Lower leg skin (tissue), 3 donors: ENCODE results near the gene TAAR1.

Experiments
- POLR2A ChIP-seq, 2 donors: fragments of 450-650 bp; IDR thresholded peaks; one replicate each; pipeline ENCODE4 v1.6.1; 2016 to 2017; ENCODE audit warnings: antibody characterized with exemption in 2 of 2, mild to moderate bottlenecking in 1 of 2, moderate library complexity in 1 of 2
- TF ChIP-seq, protein P1 (sequence below), 3 donors: fragments of 450-650 bp; IDR thresholded peaks; one replicate each; pipeline ENCODE4 v1.5.1; 2016; ENCODE audit warnings: antibody characterized with exemption in 3 of 3, mild to moderate bottlenecking in 3 of 3, moderate library complexity in 2 of 3

DNA sequence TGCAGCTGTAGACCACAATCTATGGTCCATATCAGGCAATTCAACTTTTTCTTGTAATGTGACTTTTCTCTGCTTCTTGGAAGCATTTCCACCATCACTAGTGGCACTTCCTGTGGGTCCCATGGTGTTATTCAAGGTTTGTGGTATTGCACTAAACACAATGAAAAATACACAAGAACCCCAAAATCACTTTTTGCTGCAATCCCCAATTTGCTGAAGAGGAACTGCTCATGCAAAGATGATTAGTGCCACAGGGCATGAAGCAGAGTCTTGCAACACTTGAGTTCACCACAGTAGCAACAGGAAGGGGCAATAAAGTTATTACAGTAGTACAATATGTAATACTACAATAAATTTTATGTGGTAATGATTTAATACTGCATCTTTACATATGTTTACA lies 16.8 kb upstream of the TAAR1 start:
- TF ChIP-seq, protein P1, sequence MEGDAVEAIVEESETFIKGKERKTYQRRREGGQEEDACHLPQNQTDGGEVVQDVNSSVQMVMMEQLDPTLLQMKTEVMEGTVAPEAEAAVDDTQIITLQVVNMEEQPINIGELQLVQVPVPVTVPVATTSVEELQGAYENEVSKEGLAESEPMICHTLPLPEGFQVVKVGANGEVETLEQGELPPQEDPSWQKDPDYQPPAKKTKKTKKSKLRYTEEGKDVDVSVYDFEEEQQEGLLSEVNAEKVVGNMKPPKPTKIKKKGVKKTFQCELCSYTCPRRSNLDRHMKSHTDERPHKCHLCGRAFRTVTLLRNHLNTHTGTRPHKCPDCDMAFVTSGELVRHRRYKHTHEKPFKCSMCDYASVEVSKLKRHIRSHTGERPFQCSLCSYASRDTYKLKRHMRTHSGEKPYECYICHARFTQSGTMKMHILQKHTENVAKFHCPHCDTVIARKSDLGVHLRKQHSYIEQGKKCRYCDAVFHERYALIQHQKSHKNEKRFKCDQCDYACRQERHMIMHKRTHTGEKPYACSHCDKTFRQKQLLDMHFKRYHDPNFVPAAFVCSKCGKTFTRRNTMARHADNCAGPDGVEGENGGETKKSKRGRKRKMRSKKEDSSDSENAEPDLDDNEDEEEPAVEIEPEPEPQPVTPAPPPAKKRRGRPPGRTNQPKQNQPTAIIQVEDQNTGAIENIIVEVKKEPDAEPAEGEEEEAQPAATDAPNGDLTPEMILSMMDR (IDR thresholded peaks at IDR 0.05): no peak
- no peak for TF ChIP-seq POLR2A (IDR thresholded peaks at IDR 0.05)
